Stimulated activated CD8-positive, alpha-beta memory T cell treated with anti-CD3 and anti-CD28 coated beads, Interleukin-4, amount 100 ng/mL, for 48 hours (primary cell): ENCODE results near the gene CYP24A1.

Source experiments
- DNase-seq: peaks from one replicate; pipeline ENCODE4 v3.0.0-alpha.2; 2020

CYP24A1 gene

DNA sequence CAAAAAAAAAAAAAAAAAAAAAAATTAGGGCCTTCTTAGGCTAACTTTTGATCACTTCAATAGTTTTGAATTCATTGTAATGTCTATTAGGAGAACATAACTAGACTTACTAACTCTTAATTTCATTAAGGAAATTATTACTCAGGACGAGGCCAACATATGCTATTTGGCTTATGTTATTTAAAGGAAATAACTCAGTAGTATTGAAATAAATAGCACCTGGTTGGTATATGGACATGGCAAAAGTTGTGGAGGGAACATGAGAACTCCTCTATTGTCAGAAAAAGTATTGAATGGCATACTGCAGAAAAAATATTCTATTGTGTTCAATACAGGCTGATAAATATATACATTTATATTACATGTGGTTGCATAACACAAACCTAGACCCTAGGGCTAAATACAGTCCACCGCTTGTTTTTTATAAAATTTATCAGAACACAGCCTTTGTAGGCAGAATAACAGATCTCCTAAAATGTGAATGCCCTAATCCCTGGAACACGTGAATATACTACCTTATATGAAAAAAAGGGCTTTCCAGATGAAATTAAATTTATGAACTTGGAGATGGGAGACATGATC is 18.0 kb downstream of the CYP24A1 start:
- DNase-seq: no peak

DNA sequence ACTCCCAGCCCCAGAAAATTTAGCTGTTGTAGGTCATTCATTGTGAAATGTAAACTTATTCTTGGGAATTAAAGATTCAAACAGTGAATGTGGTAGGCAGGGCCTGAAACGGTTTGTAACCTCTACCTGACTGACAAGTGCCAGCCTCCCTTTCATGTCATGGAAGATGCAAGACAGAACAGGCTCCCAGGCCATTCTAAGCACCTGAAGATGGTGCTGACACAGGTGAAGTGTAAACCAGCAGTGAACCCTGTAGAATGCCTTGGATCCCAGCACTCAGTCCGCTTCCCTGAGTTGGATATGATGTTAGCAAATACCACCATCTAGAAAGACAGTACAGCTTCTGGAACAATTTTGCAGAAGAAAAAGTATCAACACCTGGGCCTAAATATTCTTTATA is 19.3 kb downstream of the CYP24A1 start:
- DNase-seq: no peak

DNA sequence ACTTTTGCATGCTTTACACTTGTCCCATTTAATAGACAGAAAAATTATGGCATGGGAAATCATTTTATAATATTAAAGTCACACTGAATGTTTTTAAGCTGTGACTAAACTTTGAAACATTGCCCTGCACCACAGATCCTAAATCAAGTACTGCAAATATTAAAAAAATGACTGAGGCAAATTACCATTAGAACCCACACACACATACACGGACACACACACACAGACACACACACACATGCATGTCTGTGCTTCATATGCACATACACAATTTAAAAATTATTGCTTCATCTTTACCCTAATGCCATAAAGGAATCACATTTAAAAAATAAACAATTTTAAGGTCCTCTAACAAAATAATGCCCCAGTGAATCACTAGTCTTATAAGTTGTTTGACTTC is 19.9 kb downstream of the CYP24A1 start:
- no peak for DNase-seq

DNA sequence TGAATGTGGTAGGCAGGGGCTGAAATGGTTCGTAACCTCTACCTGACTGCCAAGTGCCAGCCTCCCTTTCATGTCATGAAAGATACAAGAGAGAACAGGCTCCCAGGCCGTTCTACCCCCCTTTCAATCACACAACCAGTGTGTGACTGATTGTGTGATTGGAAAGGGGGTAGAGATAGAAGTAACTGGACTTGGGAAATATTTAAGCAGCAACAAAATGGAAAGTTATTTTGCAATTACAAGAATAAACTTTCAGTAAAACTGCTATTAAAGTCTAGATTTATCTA is 20.8 kb downstream of the CYP24A1 start:
- no peak for DNase-seq

DNA sequence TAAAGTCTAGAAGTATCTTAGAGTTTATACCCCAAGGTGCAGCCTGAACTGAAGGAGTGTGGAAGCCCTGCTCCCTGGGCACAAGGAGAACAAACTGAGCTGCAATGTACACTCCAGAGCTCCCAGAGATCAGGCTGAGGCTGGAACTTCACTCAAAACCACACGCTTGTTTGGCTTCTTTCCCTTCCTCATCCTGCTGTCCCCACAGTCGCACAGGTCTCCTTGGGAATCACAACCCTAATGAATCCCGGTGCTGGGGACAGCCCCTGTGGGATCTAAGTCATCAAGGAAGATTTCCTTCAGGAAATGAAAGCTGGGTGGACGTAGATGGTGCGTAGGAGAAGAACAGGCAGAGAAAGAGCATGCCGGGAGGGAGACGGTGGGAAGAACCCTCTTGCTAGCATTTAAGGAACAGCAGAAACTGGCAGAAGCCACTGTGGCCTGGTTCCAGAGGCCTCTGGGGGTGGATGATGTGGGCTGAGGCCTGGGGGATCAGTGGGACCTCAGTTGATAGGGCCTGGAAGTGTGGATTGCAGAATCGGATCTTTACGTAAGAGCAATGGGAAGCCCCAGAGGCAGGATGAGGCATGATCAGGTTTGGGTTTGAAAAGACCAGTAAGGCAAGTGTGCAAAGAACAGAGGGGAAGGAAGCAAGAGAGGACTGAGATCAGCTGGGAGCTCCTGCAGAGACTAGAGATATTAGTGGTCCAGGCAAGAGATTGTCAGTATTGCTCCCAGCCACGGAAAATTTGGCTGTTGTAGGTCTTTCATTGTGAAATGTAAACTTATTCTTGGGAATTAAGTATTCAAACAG is 21.4 kb downstream of the CYP24A1 start:
- DNase-seq: no peak

DNA sequence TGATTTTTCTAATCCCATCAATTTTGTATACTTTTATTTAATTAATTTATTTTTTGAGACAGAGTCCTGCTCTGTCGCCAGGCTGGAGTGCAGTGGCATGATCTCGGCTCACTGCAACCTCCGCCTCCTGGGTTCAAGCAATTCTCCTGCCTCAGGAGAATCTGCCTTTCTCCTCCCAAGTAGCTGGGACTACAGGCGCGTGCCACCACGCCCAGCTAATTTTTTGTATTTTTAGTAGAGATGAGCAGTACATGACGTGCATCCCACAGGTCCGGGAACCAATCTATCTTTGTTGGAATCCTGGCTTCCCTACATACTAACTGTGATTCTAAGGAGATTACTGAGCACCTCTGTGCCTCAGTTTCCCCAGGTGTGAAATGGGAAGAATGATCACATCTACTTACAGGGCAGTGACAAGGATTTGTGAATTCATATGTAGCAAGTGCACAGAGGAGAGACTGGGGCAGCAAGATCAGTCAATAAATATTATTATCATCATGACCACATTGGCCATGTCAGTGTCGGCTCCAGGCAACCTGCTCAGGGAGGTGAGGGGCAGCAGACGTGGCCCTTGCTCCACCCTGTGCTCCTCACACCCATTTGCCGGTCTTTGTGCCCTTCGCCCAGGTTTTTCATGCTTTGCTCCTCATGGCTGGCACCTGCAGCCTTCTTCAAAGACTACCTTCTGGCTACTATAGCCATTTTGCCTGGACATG is 22.1 kb downstream of the CYP24A1 start:
- DNase-seq: no peak

DNA sequence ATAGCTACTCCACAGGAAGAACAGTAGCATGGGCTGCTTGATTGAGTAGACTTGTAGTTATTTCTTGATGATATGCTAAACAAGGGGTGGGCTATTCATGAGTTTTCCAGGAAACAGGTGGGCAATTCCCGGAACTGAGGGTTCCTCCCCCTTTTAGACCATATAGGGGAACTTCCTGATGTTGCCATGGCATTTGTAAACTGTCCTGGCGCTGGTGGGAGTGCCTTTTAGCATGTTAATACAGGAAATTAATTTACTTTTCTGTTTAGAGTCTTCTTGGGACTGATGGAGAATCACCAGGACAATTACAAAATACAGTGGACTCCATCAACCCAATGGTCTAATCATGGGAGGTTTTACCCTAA is 22.7 kb downstream of the CYP24A1 start:
- DNase-seq: no peak

DNA sequence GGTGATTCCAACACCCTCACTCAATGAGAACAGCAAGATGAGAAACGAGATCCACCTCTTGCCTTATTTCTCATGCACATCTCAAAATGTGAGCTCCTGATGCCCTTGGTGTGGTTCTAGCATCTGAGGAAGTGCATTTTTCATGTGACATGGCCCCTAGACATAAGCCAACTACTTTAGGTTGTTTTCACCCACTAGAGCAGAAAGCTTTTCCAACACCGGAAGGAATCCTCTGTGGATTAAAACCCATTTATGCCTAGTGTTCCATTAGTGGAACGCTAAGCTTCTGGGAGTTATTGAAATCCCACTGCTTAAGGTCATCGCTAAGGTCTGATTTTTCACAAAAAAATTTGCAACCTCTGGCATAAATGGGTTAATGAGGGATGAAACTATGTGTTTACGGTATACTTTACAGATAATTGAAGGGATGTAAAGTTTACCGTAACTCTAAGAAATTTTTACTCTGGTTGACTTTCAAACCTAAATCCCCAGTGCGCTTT is 24.0 kb downstream of the CYP24A1 start:
- DNase-seq: no peak

DNA sequence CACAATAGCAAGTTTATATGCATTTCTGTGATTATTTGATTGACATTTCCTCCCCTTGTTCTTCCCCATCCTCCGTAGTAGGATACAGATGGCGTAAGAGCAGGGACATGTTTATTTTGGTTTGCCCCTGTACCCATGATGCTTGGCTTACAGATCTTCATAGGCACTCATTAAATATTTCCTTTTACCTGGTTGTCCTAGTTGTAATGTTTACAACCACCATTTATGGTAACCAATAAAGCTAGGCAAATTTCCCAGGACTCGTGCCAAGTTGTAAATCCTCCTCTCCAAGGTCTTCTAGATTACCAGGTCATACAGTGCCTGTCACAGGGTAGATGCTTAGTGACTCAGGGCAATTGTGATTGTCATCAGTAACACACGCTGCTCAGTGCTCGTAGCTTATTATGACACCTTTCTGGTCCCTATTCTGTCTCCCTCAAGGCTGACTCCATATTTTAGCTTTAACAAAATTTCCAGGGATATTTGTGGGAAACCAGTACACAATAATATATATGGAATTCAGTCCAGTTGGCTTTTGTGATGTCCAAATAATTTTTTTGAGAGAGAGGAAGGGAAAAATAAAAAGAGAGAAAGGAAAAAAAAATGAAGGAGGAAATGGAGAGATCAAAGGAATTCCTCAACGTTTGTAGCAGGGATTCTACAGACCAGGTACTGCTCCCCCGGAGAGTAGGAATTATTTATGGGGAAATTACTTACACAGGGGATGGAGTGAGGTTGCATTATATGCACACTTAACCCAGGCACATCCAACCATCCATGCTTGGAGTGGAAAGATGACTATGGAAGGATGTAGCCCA is 24.6 kb downstream of the CYP24A1 start:
- no peak for DNase-seq

DNA sequence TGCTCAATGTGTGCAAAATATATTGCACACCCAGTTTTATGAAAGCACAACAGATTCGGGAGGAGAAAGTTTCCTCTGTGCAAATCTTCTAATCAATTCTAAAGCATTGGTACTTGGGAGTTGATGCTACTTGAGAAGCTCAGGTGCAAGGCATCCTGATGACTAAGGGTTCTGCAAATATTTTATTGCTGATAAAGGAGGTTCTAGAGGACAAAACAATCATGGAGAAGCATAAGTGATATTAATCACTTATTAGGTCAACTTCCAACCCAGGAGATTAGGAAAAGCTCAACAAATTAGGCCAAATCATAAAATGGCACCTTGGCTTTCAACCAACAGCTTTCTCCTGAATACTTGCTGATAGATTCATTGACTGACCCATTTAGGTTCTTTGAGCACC is 27.1 kb downstream of the CYP24A1 start:
- DNase-seq: no peak

DNA sequence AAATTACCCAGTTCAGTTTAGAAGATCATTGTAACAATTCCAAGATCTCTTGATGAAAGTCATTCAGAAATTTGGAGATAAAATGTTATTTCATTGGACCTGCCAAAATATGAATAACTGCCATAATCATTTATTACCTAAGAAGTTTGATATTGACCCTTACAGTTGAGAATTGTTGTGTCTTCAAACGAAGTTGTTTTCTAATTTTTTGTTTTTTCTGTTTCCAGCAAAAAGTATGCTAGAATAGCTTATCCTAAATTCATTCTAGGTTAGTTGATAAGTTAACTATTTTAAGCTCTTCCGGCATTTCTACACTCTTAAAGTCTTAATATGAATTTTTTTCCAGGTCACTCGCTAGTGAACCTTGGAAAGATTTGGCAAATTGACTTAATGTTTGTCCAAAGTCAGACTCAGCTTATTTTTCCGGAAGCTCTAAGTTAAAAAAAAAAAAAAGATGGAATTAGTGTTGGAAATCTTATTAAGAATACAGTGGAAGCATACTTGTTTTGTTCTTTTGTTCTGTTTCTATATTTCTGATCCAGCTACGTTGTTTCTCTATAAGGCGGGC is 28.9 kb downstream of the CYP24A1 start:
- no peak for DNase-seq

DNA sequence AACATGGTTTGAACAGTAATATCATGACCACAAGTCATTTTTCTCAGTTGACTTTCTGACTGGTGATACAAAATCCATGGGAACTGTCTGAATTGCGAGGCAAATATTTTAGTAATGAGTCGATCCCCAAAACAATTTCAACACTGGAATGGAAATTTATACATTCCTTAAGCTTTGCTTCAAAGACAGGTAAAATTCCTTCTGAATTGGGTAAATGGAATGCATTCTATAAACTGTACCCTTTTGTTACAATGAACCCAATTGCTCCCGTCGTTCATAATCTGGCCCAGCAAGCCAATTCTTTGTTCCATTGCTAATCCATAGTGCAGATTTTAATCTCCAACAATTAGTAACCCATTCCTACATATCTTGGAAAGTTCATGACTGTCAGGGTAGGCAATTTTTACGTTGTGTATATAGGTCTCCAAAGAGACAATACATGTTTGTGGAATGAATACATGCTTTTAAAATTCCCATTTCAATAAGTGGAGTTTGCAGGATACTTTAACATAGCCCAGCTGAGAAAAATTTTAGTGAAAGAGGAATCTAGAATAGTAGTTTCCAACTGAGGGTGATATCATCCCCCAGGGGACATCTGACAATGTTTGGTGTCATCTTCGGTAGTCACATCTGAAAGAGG is 32.7 kb downstream of the CYP24A1 start:
- no peak for DNase-seq

DNA sequence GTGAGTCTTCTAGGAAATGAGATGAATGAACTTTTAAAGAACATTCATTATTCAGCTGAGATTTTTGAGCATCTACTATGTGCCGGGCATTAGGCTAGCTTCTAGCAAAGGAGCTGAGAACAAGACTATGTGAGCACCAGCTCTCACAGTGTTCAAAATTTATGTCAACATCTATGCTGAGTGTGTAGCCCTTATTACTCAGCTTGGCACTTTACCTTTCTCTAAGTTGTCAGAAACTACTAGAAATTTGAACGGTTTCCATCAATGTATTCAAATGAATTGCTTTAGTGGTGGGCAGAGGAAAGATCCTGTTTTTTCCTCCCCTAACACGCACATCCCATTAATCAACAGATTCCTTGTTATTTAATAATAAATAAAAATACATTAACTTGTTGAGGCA is 33.3 kb downstream of the CYP24A1 start:
- no peak for DNase-seq

DNA sequence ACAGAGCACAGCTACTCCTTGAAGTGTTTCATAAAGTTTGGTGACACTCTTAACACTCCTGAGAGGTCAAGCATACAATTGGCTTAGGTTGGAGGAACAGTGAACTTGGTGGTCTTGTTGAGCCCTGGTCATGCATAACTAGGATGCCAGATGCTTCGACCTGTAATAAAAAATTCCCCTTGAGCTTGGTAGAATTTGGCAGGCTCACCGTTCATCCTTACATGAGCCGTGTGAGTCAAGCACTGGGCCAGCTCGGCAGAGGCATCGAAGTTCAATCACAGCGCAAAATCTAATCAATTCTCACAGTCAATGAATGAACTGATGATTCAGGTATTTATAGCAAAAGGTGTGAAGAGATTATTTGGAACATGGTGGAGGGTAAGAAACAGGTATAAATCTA is 33.7 kb downstream of the CYP24A1 start:
- no peak for DNase-seq

DNA sequence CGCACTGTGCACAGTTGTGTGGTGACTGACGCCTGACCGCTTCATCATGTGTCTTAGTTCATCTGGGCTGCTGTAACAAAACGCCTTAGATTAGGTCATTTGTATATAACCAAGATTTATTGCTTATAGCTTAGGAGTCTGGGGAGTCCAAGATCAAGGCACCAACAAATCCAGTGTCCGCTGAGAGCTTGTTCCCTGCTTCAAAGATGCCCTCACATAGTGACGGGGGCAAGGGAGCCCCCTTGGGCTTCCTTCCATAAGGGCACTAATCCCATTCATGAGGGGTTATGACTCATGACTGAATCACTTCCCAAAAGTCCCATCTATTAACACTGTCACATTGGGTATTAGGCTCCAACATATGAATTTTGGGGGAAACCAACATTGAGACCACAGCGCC is 34.6 kb downstream of the CYP24A1 start:
- DNase-seq: no peak

DNA sequence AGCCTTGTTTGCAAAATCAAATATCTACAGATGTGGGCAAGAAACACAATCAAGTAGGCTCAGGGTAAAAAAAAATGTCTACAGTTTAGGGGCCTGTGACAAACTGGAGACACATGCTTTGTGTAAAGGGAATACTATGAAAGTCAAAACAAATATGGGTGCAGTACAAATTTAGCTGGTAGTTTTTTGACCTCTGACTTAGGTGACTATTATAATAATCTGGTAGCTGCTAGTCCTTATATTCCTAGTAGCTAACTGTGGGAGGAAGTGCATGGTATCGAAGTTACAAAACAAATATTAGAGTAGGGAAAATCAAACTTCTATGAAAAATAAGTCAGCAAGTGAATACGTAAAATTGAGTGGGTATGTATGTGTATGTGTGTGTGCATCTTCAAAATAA is 35.4 kb downstream of the CYP24A1 start:
- no peak for DNase-seq

DNA sequence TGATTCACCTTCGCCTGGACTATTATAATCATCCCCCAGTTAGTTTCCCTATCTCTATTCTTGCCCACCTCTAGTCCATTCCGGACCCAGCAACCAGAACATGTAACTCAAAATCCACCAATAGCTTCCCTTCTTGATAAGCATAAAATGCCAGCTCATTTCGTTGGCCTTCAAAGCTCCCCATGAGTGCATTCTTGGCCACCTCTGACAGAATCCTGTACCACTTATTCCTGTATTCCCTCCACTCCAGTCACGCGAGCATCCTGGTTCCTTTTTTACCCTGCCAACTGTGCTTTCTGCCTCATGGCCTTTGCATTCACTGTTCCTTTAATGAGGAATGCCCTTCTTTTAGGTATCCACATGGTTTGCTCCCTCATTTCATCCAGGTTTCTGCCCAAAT is 36.7 kb downstream of the CYP24A1 start:
- DNase-seq: no peak

DNA sequence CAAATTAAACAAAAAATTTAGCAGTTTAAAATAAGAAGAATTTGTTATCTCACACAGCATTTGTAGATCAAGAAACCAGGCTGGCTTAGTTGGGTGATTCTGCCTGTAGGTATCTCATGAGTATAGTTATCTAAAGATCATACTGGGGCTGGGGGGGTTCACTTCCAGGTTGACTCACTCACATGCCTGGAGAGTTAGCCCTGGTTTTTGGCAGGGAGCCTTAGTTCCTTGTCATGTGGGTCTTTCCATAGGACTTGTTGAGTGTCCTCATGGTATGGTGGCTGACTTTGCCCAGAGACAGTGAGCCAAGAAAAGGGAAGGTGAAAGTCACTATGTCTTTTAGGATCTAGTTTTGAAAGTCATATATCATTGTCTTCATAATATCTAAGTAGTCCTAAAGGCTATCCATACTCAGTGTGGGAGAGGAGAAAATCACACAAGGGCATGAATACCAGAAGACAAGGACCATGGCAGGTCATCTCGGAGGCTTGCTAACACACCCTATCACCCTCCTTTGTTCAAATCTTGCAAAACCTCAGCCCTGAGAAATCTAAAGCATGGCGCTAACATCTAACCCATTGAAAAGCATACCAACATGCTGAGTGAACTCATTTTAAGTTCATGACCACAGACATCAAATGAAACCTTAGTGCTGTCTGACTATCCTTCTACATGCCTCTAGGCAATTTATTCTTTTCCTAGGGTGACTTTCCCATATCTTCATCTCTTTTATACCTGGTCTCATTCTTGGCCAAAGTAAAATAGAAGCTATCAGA is 39.2 kb downstream of the CYP24A1 start:
- no peak for DNase-seq

DNA sequence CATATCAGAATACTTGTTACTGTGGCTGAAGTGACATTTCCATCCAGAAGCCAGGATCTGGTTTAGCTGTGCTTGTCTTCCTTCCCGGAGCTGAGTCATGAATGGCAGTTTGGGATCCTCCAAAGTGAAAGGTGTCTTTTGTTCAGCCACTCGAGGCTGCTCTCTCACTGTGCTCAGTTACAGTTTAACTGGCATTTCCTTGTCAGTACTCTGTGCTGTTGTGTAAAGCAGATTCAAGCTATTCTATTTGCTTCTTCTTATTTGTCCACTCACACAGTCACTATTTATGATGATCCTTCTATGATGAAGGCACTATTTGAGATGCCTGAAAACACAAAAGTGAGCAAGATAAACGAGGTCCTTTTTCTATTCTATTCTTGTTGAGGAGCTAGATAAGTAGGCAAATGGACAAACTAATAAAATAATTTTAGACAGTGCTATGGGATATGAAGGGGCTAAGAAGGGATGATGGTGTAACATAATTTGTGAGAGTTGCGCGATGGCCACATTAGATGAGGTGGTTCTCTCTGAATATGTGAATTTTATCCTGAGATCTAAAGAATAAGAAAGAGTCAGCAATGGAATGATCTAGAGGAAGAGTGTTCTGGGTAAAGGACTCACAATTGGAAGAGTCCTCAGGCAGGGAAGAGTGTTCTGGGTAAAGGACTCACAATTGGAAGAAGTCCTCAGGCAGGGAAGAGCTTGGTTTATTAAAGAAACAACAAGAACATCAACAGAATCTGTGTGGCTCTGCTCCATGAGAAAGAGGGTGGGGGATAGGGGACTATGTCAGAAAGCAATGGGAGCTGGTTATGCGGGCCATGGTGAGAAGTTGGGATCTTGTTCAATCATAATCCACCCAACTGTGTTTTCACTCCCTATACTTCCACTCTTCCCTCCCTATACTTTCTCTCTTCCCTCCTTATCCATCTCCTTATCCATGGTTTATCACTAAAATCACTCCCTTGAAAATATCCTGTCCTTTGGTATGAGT is 40.1 kb downstream of the CYP24A1 start:
- DNase-seq: no peak

DNA sequence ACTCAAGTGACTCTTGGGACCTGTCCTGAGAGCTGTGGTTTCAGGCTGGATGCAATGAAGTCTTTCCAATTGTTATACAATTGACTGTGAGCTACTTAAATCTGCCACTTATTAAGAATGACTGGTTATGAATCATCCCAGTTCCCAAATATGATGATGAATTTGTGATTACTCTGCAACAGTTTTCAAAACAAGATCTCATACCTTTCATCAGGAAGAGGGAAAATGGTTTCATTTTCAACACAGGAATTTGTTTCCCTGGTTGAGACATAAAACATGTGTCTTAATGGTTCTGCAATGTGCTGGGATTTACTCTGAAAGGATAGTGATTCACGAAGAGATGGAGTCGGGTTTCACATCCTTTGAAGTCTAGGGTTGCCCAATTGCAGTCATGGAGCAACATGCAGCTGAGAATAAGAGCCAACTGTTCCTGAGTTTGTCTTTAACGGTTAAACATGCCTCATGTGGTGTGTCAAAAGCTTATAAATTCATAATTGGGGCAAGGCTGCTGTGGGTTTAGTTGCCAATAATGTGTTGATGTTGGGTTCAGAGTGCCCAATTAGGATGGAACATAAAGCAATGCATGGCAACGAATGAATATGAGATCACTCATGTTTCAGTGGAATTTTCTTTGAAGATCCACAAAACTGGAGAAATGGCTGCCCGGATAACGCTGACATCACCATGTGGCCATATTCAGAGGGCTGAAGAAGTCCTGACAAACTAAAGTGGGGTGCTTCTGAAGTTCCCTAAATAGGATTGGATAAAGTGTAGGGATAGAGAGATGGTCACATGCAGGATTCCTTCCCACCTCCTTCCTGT is 41.0 kb downstream of the CYP24A1 start:
- DNase-seq: no peak
